GM18499 (cell line): ENCODE measurements around the gene FAM167B.
A peak's percentile ranks its signal among the peaks of the same experiment; 100 is the strongest.
"Not testable (repeated sequence)": the region's sequence is repeated elsewhere in the genome, so short reads cannot be mapped to it uniquely, and the experiment has no call there.

ENCODE experiments used
- ATAC-seq: cut with Tn5 transposase; IDR thresholded peaks from one replicate; pipeline ENCODE4 v1.9.1; 2021; ENCODE audit warnings: moderate number of reproducible peaks; ENCODE audit not compliant: insufficient read depth, unreplicated experiment

The FAM167B gene

GRCh38 chr1:32291708-32292538 is 44.9 kb downstream of the FAM167B start, which contains the start of gene HDAC1:
TSS of gene HDAC1 (plus strand) at chr1:32292083. CDS start at chr1:32292170, 87 bp downstream.
- peak; percentile 76 for ATAC-seq

DNA sequence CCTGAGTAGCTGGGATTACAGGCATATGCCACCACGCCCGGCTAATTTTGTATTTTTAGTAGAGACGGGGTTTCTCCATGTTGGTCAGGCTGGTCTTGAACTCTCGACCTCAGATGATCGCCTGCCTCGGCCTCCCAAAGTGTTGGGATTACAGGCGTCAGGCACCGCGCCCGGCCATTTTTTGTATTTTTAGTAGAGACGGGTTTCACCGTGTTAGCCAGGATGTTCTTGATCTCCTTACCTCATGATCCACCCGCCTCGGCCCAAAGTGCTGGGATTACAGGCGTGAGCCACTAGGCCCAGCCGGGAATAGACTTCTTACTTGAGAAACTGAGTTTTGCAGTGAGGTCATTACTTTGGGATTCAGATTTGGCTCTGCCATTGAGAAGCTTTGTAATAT is 51.2 kb downstream of the FAM167B start:
- not testable (repeated sequence) for ATAC-seq
